HUES64 (cell line): ENCODE data around the gene GLT1D1. TPM values are rescaled to one million over a fixed set of nuclear protein-coding genes. Genes with fewer than 3 reads are reported as not detected.
"Not testable (repeated sequence)": the region's sequence is repeated elsewhere in the genome, so short reads cannot be mapped to it uniquely, and the experiment has no call there.

ENCODE experiments used
- H3K27ac ChIP-seq: 2 replicates; pipeline ENCODE4 v1.7.0; 2013; ENCODE audit warnings: low read depth, low read length, inconsistent platforms
- H3K27me3 ChIP-seq: 2 replicates; pipeline ENCODE4 v1.6.1; 2013; ENCODE audit warnings: mild to moderate bottlenecking, low read length; ENCODE audit not compliant: insufficient read depth
- H3K36me3 ChIP-seq: 2 replicates; pipeline ENCODE4 v1.6.1; 2013; ENCODE audit warnings: mild to moderate bottlenecking, low read length; ENCODE audit not compliant: insufficient read depth
- H3K4me1 ChIP-seq: 2 replicates; pipeline ENCODE4 v1.6.1; 2013; ENCODE audit warnings: mild to moderate bottlenecking, low read length, moderate library complexity; ENCODE audit not compliant: insufficient read depth
- H3K4me3 ChIP-seq: 2 replicates; pipeline ENCODE4 v1.5.1; 2013; ENCODE audit warnings: mild to moderate bottlenecking, low read length, moderate library complexity
- H3K9ac ChIP-seq: 2 replicates; pipeline ENCODE4 v1.6.1; 2013; ENCODE audit warnings: mild to moderate bottlenecking, low read depth, low read length
- H3K9me3 ChIP-seq: 2 replicates; pipeline ENCODE4 v1.6.1; 2013; ENCODE audit warnings: low read depth, low read length; ENCODE audit not compliant: insufficient read depth
- WGBS: fragments of 150-250, 120-280 bp; methylation state at CpG from one replicate; pipeline ENCODE4 v1.1.7; 2013; ENCODE audit warnings: missing lambda C conversion rate; 5-methylcytosine and 5-hydroxymethylcytosine counted together
- polyA plus RNA-seq, 2 experiments: library from polyadenylated mRNA; stranded (reverse); fragments of 50-300 nt; gene quantifications; one replicate each; pipeline ENCODE4 v1.2.3, GENCODE V29; 2013

GLT1D1 gene
- 4.3 TPM for polyA plus RNA-seq (2013, experiment 1 of 2)
- 5.1 TPM for polyA plus RNA-seq (2013, experiment 2 of 2)

DNA sequence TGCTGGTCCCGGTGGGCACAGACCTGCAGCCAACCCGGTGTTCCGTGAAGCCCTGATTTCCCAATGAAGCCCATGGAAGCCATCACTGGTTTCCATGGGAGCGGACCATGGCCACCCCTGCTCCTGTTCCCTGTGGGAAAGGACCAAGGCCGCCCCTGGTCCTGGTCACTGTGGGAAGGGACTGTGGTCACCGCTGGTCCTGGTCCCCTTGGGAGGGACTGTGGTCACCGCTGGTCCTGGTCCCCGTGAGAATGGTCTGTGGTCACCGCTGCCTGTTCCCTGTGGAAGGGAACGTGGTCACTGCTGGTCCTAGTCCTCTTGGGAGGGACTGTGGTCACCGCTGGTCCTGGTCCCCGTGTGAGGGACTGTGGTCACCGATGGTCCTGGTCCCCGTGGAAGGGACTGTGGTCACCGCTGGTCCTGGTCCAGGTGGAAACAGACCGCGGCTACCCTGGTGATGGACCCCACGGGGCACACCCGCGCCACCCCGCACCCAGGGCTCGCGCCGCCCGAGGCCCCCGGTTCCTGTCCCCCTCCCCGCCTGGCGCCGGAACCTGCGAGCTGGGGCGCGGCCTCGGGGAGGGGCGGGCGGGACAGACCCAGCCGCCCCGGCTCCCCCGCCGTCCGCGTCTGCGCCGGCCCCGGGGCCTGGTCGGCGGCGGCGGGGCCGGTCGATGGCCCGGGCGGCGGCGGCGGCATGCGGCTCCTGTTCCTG lies at the start of gene GLT1D1:
Gene GLT1D1, plus strand, starts transcription at position 594 of the 715 bp plus-strand sequence. Its CDS starts 104 bp downstream, at position 698.
- Histone ChIP-seq H3K9me3 (no peaks in the 10 kb centered on the region), H3K4me1 (no peaks in the 10 kb centered on the region), H3K4me3 (peak within 1 kb of the TSS; percentile 73), H3K27ac (peak within 1 kb of the TSS; percentile 56; the same call in 1 of the 2 replicates), H3K36me3 (no peaks in the 10 kb centered on the region), H3K27me3 (peaks cover 22% of the 10 kb centered on the region), H3K9ac (peak within 1 kb of the TSS; percentile 68)
- 25% methylated on average over 56 of the region's 56 CpGs for WGBS

DNA sequence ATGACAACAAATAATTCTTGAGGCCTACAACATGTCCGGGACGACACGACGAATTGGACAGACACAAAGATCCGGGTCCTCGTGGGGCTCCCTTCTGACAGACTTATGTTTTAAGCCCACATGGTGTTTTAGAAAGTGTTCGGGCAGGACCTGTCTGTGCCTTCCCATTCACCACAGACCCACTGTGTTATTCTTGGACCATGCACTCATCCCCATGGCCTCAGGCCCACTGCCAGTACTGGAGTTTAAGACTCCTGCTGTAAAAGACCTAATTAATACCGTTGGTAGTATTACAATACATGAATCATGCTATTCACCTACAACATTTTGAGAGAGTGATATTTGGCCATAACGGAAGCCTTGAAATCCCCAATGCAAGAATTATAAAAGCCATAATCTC lies 49.5 kb upstream of the GLT1D1 start:
- H3K4me3 ChIP-seq = no peak overlapping the region
- no peaks in the 10 kb centered on the region for H3K4me1 ChIP-seq
- no peak overlapping the region for H3K9ac ChIP-seq
- H3K36me3 ChIP-seq = peaks cover 78% of the 10 kb centered on the region
- H3K9me3 ChIP-seq = no peaks in the 10 kb centered on the region
- H3K27me3 ChIP-seq = no peaks in the 10 kb centered on the region
- no peak overlapping the region for H3K27ac ChIP-seq
- WGBS = 97% methylated on average over 9 of the region's 9 CpGs

DNA sequence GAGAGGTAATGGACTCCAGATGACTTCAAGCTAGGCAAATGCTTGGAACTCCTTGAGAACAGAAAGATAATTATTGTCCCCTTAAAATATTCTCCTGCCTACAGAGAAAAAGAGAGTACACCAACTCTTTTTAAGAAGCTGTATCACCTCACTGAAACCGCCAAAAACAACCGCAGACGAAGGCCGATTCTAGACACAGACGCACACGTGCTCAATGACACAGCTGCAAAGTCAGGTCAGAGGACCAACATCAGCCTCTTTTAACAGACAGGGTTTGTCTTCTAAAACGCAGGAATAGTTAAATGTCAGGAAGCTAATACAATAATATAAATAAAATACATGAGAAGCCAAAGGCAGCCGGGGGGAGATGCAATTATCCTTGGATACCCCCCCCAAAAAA lies 48.5 kb upstream of the GLT1D1 start:
- H3K27ac ChIP-seq = no peak overlapping the region
- H3K36me3 ChIP-seq = peaks cover 77% of the 10 kb centered on the region
- H3K9me3 ChIP-seq = no peaks in the 10 kb centered on the region
- no peak overlapping the region for H3K4me3 ChIP-seq
- 98% methylated on average over 7 of the region's 8 CpGs for whole genome bisulfite sequencing
- H3K27me3 ChIP-seq = no peaks in the 10 kb centered on the region
- no peaks in the 10 kb centered on the region for H3K4me1 ChIP-seq
- H3K9ac ChIP-seq = no peak overlapping the region

GRCh38 chr12:128805406-128805805 lies 47.9 kb upstream of the GLT1D1 start:
- not testable (repeated sequence) for H3K27ac ChIP-seq, H3K9ac ChIP-seq, H3K4me1 ChIP-seq, H3K27me3 ChIP-seq, H3K9me3 ChIP-seq, H3K4me3 ChIP-seq
- 94% methylated on average over 4 of the region's 5 CpGs for WGBS
- H3K36me3 ChIP-seq = peaks cover 71% of the 10 kb centered on the region

DNA sequence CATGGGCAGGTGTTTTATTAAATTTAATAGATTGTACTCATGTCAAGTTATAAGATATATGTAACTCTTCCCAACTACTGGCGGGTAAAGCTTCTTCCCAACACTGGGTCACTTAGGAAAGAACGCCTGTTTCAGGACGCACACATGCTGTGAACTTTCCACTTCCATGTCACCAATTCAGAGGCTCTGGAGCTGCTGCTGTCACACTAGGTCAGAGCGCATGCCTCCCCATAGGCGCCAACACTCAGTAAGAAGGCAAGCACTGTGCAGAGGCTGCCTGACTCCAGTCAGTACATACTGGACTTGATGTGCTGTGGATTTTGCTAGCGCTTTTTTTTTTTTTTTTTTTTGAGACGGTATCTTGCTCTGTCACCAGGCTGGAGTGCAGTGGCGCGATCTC lies 46.7 kb upstream of the GLT1D1 start:
- no peak overlapping the region for H3K4me3 ChIP-seq
- no peaks in the 10 kb centered on the region for H3K9me3 ChIP-seq
- no peak overlapping the region for H3K27ac ChIP-seq
- H3K36me3 ChIP-seq = peaks cover 59% of the 10 kb centered on the region
- H3K27me3 ChIP-seq = no peaks in the 10 kb centered on the region
- WGBS = 86% methylated on average over 9 of the region's 9 CpGs
- H3K9ac ChIP-seq = no peak overlapping the region
- H3K4me1 ChIP-seq = peaks cover 8% of the 10 kb centered on the region; the same call in 1 of the 2 replicates

GRCh38 chr12:128807161-128807724 lies 46.0 kb upstream of the GLT1D1 start:
- H3K27ac ChIP-seq = no peak overlapping the region
- no peak overlapping the region for H3K9ac ChIP-seq
- H3K4me1 ChIP-seq = peaks cover 12% of the 10 kb centered on the region
- H3K27me3 ChIP-seq = no peaks in the 10 kb centered on the region
- H3K4me3 ChIP-seq = no peak overlapping the region
- WGBS = 98% methylated on average over 14 of the region's 14 CpGs
- H3K9me3 ChIP-seq = no peaks in the 10 kb centered on the region
- peaks cover 60% of the 10 kb centered on the region for H3K36me3 ChIP-seq

DNA sequence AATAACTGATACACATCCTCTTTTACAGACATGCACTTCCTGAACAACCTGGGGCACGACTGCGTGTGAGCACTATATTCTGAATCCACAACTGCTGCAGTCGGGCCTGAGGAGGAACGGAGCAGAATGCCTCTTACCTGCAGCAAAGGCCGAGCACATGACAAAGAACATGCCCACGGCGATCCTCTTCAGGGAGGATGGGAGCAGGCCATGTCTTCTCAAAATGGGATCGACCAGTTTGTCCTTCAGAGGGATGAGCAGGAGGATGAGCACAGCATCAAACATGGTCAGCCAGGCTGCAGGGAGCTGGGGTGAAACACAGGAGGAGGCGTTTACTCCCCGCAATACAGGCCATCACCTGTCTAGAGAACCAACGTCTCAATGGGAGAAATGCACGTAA lies 44.6 kb upstream of the GLT1D1 start:
- Histone ChIP-seq H3K27me3 (no peaks in the 10 kb centered on the region), H3K36me3 (peaks cover 66% of the 10 kb centered on the region), H3K9me3 (no peaks in the 10 kb centered on the region), H3K9ac (no peak overlapping the region), H3K4me3 (no peak overlapping the region), H3K4me1 (peaks cover 12% of the 10 kb centered on the region), H3K27ac (no peak overlapping the region)
- WGBS = 87% methylated on average over 12 of the region's 12 CpGs

DNA sequence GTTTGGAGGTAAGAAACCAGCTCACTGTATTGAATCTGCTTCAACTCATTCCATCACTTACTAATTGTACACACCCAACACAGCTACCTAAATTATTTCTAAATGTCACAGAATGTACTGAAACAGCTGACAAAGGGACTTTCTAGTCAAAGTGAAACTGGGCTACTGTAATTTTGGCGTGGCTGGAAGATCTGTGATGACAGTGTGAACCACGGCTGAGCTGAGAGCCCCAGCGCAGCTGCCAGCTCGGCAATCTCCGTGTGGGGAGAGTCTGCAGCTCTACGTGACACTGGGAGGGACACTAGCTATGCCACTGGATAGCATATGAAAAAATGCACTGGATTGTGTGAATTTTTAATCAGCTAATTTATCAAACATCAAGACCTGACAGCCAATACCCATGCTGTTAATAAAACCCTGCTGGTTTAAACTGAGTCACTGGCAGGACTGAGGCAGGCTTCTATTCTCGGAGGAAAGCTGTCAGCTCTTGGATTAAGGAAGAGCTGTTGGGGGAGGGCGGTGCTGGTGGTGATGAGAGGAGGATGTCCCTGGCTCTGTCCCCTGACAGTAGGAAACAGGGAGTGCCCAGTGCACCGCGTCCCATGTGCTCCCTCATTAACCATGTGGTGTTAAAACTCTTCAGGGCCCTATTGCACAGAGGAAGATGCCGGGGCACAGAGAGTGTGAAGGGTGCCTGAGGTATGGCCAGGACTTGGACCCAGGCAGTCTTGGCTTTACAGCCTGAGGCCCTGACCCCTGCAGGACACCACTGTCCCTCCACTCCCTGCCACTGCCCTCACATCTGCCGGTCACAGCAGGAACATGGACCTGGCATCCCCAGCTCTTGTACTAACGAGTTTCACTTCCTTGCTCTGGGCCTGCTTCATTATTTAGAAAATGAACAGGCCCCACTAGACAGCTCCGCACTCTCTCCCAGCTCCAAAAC lies 42.8 kb upstream of the GLT1D1 start:
- H3K4me3 ChIP-seq = no peak overlapping the region
- H3K27ac ChIP-seq = no peak overlapping the region
- no peak overlapping the region for H3K9ac ChIP-seq
- no peaks in the 10 kb centered on the region for H3K27me3 ChIP-seq
- 77% methylated on average over 14 of the region's 14 CpGs for WGBS
- H3K36me3 ChIP-seq = peaks cover 66% of the 10 kb centered on the region
- H3K4me1 ChIP-seq = peaks cover 12% of the 10 kb centered on the region
- no peaks in the 10 kb centered on the region for H3K9me3 ChIP-seq

GRCh38 chr12:128811806-128812205 lies 41.5 kb upstream of the GLT1D1 start:
- H3K36me3 ChIP-seq = peaks cover 59% of the 10 kb centered on the region

GRCh38 chr12:128813392-128813791 lies 39.9 kb upstream of the GLT1D1 start:
- 96% methylated on average over 10 of the region's 10 CpGs for WGBS
- H3K9ac ChIP-seq = no peak overlapping the region

More at GRCh38 chr12:128811806-128812205, 41.5 kb upstream of the GLT1D1 start:
- H3K27me3 ChIP-seq = no peaks in the 10 kb centered on the region
- H3K4me1 ChIP-seq = peaks cover 13% of the 10 kb centered on the region
- H3K9ac ChIP-seq = no peak overlapping the region
- no peak overlapping the region for H3K27ac ChIP-seq
- no peak overlapping the region for H3K4me3 ChIP-seq
- WGBS = 91% methylated on average over 9 of the region's 9 CpGs
- H3K9me3 ChIP-seq = no peaks in the 10 kb centered on the region

DNA sequence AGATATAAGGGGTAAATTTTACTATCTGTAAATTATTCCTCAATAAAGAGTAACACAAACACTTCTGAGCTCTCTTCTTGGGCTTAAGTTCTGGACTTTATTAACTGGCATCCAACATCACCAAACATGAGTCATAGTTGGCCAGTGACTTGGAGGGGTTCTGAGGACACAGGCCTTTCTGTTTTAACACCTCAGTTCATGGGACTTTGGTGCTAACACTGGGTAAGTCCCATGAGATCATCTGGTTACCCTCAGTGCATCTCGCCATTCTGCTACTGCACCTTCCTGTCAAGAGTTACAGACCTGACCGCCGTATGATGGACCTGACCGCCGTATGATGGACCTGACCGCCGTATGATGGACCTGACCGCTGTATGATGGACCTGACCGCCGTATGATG lies 39.4 kb upstream of the GLT1D1 start:
- Histone ChIP-seq H3K27ac (no peak overlapping the region), H3K9me3 (no peaks in the 10 kb centered on the region), H3K27me3 (no peaks in the 10 kb centered on the region), H3K36me3 (peaks cover 39% of the 10 kb centered on the region), H3K4me1 (peaks cover 25% of the 10 kb centered on the region), H3K4me3 (no peak overlapping the region), H3K9ac (no peak overlapping the region)
- WGBS = 79% methylated on average over 10 of the region's 10 CpGs

More at GRCh38 chr12:128813392-128813791, 39.9 kb upstream of the GLT1D1 start:
- peaks cover 25% of the 10 kb centered on the region for H3K4me1 ChIP-seq
- H3K27ac ChIP-seq = no peak overlapping the region
- no peaks in the 10 kb centered on the region for H3K9me3 ChIP-seq
- no peaks in the 10 kb centered on the region for H3K27me3 ChIP-seq
- H3K36me3 ChIP-seq = peaks cover 44% of the 10 kb centered on the region
- H3K4me3 ChIP-seq = no peak overlapping the region
